IMR-90 (cell line): ENCODE measurements around the gene OR13D1.

Experiments used
- BHLHE40 ChIP-seq: fragments of 150-350 bp; IDR thresholded peaks from 2 replicates; pipeline ENCODE4 v1.6.1; 2016; ENCODE audit warnings: mild to moderate bottlenecking, low read depth, low read length
- CEBPB ChIP-seq: IDR thresholded peaks from 2 replicates; pipeline ENCODE4 v1.6.1; 2012; ENCODE audit warnings: low read depth, low read length, improper control_type of control experiment
- ELK1 ChIP-seq: fragments of 150-350 bp; IDR thresholded peaks from 2 replicates; pipeline ENCODE4 v1.6.1; 2016; ENCODE audit warnings: low read depth, mild to moderate bottlenecking, low read length, moderate library complexity, borderline replicate concordance
- FOS ChIP-seq: fragments of 150-350 bp; IDR thresholded peaks from 2 replicates; pipeline ENCODE4 v1.6.1; 2016; ENCODE audit warnings: low read depth, low read length
- MAFK ChIP-seq: IDR thresholded peaks from 2 replicates; pipeline ENCODE4 v1.6.1; 2012; ENCODE audit warnings: low read depth, low read length, improper control_type of control experiment
- MXI1 ChIP-seq: IDR thresholded peaks from 2 replicates; pipeline ENCODE4 v1.6.1; 2012; ENCODE audit warnings: low read depth, mild to moderate bottlenecking, low read length, moderate library complexity, borderline replicate concordance
- NFE2L2 ChIP-seq: fragments of 150-350 bp; IDR thresholded peaks from 2 replicates; pipeline ENCODE4 v1.6.1; 2016; ENCODE audit warnings: low read depth, mild to moderate bottlenecking, low read length
- POLR2A ChIP-seq: IDR thresholded peaks from 2 replicates; pipeline ENCODE4 v1.6.1; 2012; ENCODE audit warnings: mild to moderate bottlenecking, low read depth, low read length
- RAD21 ChIP-seq: IDR thresholded peaks from 2 replicates; pipeline ENCODE4 v1.6.1; 2012; ENCODE audit warnings: low read length, improper control_type of control experiment
- RCOR1 ChIP-seq: IDR thresholded peaks from 2 replicates; pipeline ENCODE4 v1.6.1; 2012; ENCODE audit warnings: mild to moderate bottlenecking, low read length, improper control_type of control experiment; ENCODE audit not compliant: insufficient replicate concordance
- RFX5 ChIP-seq: IDR thresholded peaks from 2 replicates; pipeline ENCODE4 v1.8.0; 2012; ENCODE audit warnings: low read depth, mild to moderate bottlenecking, low read length, moderate library complexity
- SMC3 ChIP-seq: fragments of 150-350 bp; IDR thresholded peaks from 2 replicates; pipeline ENCODE4 v1.6.1; 2016; ENCODE audit warnings: low read depth, mild to moderate bottlenecking, antibody characterized with exemption, low read length, moderate library complexity
- TF ChIP-seq, protein P1 (sequence below): conservative IDR thresholded peaks from 2 replicates; pipeline ENCODE4 v1.5.1; 2012; ENCODE audit warnings: mild to moderate bottlenecking, low read depth, low read length, improper control_type of control experiment

DNA sequence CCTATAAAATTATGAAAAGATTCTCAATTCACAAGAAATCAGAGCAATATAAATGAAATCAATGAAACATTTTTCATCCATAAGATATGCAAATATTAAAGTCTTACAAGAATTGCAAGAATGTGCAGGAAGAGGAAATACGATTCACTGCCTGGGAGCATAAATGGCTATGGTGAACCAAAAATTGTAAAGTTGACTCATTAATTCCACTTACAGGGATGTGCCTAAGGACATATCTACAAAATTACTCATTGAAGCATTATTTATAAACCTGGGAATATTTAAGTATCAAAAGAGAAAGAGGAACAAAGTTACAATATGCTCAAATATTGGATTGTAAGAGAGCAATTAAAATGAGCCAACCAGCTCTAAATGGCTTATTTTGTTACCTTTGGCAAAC is 46.3 kb downstream of the OR13D1 start:
- TF ChIP-seq, protein P1, sequence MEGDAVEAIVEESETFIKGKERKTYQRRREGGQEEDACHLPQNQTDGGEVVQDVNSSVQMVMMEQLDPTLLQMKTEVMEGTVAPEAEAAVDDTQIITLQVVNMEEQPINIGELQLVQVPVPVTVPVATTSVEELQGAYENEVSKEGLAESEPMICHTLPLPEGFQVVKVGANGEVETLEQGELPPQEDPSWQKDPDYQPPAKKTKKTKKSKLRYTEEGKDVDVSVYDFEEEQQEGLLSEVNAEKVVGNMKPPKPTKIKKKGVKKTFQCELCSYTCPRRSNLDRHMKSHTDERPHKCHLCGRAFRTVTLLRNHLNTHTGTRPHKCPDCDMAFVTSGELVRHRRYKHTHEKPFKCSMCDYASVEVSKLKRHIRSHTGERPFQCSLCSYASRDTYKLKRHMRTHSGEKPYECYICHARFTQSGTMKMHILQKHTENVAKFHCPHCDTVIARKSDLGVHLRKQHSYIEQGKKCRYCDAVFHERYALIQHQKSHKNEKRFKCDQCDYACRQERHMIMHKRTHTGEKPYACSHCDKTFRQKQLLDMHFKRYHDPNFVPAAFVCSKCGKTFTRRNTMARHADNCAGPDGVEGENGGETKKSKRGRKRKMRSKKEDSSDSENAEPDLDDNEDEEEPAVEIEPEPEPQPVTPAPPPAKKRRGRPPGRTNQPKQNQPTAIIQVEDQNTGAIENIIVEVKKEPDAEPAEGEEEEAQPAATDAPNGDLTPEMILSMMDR: no peak
- no peak for TF ChIP-seq SMC3
- no peak for TF ChIP-seq POLR2A
- no peak for TF ChIP-seq RCOR1
- TF ChIP-seq CEBPB: no peak
- no peak for TF ChIP-seq MXI1
- TF ChIP-seq ELK1: no peak
- no peak for TF ChIP-seq FOS
- TF ChIP-seq RFX5: no peak
- TF ChIP-seq RAD21: no peak
- no peak for TF ChIP-seq BHLHE40
- TF ChIP-seq NFE2L2: no peak
- no peak for TF ChIP-seq MAFK
